Nephron (organoid): ENCODE results near the gene GADD45B.
A peak's percentile ranks its signal among the peaks of the same experiment; 100 is the strongest.

ENCODE experiments used
- H3K27ac Mint-ChIP-seq, 3 experiments: 2 replicates each; pipeline ENCODE4 v1.8.0; 2020; ENCODE audit warnings: mixed read lengths in 3 of 3, mild to moderate bottlenecking in 2 of 3, moderate library complexity in 1 of 3
- H3K27me3 Mint-ChIP-seq: 2 replicates; pipeline ENCODE4 v1.8.0; 2021; ENCODE audit warnings: low read depth, mild to moderate bottlenecking, moderate library complexity, mixed read lengths
- H3K36me3 Mint-ChIP-seq: 2 replicates; pipeline ENCODE4 v1.8.0; 2020; ENCODE audit warnings: low read depth, mixed read lengths
- H3K4me1 Mint-ChIP-seq: 2 replicates; pipeline ENCODE4 v1.8.0; 2020; ENCODE audit warnings: mixed read lengths
- H3K4me3 Mint-ChIP-seq, 3 experiments: 2 replicates each; pipeline ENCODE4 v1.8.0; 2020; ENCODE audit warnings: mild to moderate bottlenecking in 3 of 3, mixed read lengths in 3 of 3, moderate library complexity in 2 of 3
- H3K9me3 Mint-ChIP-seq: 2 replicates; pipeline ENCODE4 v1.8.0; 2020; ENCODE audit warnings: mixed read lengths
- TF ChIP-seq, protein P1 (sequence below), 3 experiments: fragments of 200-600 bp; sonication (generic); IDR thresholded peaks; one replicate each; pipeline ENCODE4 v1.5.0; 2021; ENCODE audit warnings: antibody characterized with exemption in 3 of 3; ENCODE audit not compliant: unreplicated experiment in 3 of 3

GADD45B gene

DNA sequence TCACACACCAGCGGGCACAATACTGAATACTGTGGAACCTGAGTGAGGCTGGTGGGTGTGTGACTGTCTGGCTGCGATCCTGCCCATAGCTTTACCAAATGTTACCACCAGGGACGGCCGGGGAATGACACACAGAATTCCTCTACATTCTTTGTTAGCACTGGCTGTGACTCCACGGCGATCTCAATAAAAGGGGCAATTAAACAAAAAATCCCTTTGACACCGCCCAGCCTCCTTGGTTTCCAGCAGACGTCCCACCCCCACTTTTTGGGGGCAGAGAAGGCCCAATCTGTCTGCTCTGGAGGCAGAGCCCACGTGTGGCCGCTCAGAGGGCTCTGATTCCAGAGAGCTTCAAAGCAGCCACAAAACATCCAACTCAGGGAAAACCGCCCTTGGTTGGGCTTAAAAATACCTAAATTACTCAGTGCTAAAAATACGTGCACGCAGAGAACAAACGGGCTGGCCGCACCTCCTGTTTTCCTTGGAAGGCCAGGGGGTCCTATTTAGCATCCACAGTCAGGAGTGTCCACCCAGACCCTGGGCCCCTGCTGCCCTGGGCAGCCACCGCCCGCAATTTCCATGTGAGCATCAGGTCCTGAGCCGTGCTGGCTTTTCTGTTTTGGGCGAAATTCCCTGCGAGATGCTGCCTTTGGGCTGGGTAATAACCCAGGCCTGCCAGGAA lies 47.8 kb downstream of the GADD45B start:
- H3K4me3 Mint-ChIP-seq: peak overlapping the region in 2 of 3 experiments; percentile 3 to 19
- peaks cover 13% of the 10 kb centered on the region for H3K4me1 Mint-ChIP-seq
- no peaks in the 10 kb centered on the region for H3K36me3 Mint-ChIP-seq
- H3K9me3 Mint-ChIP-seq: no peaks in the 10 kb centered on the region
- H3K27ac Mint-ChIP-seq: peak overlapping the region; percentile 75 to 90 (median 79)
- peaks cover 3% of the 10 kb centered on the region for H3K27me3 Mint-ChIP-seq
- TF ChIP-seq, protein P1, sequence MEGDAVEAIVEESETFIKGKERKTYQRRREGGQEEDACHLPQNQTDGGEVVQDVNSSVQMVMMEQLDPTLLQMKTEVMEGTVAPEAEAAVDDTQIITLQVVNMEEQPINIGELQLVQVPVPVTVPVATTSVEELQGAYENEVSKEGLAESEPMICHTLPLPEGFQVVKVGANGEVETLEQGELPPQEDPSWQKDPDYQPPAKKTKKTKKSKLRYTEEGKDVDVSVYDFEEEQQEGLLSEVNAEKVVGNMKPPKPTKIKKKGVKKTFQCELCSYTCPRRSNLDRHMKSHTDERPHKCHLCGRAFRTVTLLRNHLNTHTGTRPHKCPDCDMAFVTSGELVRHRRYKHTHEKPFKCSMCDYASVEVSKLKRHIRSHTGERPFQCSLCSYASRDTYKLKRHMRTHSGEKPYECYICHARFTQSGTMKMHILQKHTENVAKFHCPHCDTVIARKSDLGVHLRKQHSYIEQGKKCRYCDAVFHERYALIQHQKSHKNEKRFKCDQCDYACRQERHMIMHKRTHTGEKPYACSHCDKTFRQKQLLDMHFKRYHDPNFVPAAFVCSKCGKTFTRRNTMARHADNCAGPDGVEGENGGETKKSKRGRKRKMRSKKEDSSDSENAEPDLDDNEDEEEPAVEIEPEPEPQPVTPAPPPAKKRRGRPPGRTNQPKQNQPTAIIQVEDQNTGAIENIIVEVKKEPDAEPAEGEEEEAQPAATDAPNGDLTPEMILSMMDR (IDR thresholded peaks at IDR 0.05; ENCODE audit: unreplicated experiment in 3 of 3): peak; percentile 19 to 41 (median 34)

DNA sequence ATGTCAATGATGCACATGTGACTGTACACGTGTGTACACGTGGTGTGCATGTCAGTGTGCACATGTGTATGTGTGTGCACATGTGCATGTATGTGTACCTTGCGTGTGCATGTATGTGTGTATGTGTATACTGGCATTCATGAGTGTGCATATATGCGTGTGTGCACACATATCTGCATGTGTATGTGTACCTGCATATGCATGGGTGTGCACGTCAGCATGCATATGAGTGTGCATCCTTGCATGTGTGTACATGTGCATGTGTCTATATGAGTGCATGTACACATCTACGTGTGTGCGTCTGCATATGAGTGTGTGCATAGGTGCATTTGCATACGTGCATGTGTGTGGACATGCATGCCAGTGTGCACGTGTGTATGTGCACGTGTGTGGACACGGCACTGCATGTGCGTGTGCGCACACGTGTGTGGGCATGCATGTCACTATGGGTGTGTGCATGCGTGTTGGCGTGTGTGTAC lies 48.5 kb downstream of the GADD45B start:
- Mint-ChIP-seq H3K4me3 (peak overlapping the region in 1 of 3 experiments; percentile 19), H3K27me3 (peaks cover 3% of the 10 kb centered on the region), H3K36me3 (no peaks in the 10 kb centered on the region)

GRCh38 chr19:2524840-2525723 lies 49.2 kb downstream of the GADD45B start:
- H3K27me3 Mint-ChIP-seq: peaks cover 3% of the 10 kb centered on the region
- peaks cover 13% of the 10 kb centered on the region for H3K4me1 Mint-ChIP-seq
- TF ChIP-seq, protein P1 (IDR thresholded peaks at IDR 0.05; ENCODE audit: unreplicated experiment in 3 of 3): no peak
- peak overlapping the region in 1 of 3 experiments; percentile 90 for H3K27ac Mint-ChIP-seq
- peak overlapping the region in 1 of 3 experiments; percentile 19 for H3K4me3 Mint-ChIP-seq
- H3K9me3 Mint-ChIP-seq: no peaks in the 10 kb centered on the region
- H3K36me3 Mint-ChIP-seq: no peaks in the 10 kb centered on the region

More for the DNA sequence above, 48.5 kb downstream of the GADD45B start:
- Mint-ChIP-seq H3K4me1 (peaks cover 13% of the 10 kb centered on the region), H3K9me3 (no peaks in the 10 kb centered on the region), H3K27ac (peak overlapping the region; percentile 75 to 90 (median 79))
- TF ChIP-seq, protein P1 (IDR thresholded peaks at IDR 0.05; ENCODE audit: unreplicated experiment in 3 of 3): no peak

GRCh38 chr19:2527171-2527570 lies 51.2 kb downstream of the GADD45B start:
- peaks cover 6% of the 10 kb centered on the region for H3K27me3 Mint-ChIP-seq
- H3K27ac Mint-ChIP-seq: no peak overlapping the region
- no peak overlapping the region for H3K4me3 Mint-ChIP-seq
- H3K4me1 Mint-ChIP-seq: peaks cover 15% of the 10 kb centered on the region
- TF ChIP-seq, protein P1 (IDR thresholded peaks at IDR 0.05; ENCODE audit: unreplicated experiment in 3 of 3): no peak
- peaks cover 4% of the 10 kb centered on the region for H3K9me3 Mint-ChIP-seq
- H3K36me3 Mint-ChIP-seq: peaks cover 6% of the 10 kb centered on the region

DNA sequence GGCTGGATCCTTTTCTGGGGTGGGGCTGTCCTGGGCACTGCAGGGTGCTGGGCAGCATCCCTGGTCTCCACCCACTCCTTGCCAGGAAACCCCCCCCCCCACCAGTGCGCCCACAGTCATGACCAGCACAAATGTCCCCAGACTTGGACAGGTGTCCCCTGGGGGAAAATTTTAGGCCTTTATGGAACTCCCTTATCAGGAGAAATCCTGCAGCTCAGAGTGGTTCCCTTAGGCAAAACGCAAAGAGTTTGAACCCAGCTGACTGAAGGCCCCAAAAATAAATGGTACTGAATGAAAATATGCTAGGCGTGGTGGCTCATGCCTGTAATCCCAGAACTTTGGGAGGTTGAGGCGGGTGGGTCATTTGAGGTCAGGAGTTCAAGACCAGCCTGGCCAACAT lies 51.8 kb downstream of the GADD45B start:
- H3K27ac Mint-ChIP-seq: no peak overlapping the region
- peaks cover 7% of the 10 kb centered on the region for H3K36me3 Mint-ChIP-seq
- peaks cover 20% of the 10 kb centered on the region for H3K4me1 Mint-ChIP-seq
- H3K4me3 Mint-ChIP-seq: no peak overlapping the region
- peaks cover 6% of the 10 kb centered on the region for H3K27me3 Mint-ChIP-seq
- peaks cover 7% of the 10 kb centered on the region for H3K9me3 Mint-ChIP-seq
- TF ChIP-seq, protein P1 (IDR thresholded peaks at IDR 0.05; ENCODE audit: unreplicated experiment in 3 of 3): no peak
